Fibroblast of villous mesenchyme (primary cell): ENCODE results near the gene HSCB. TPM values are rescaled to one million over a fixed set of nuclear protein-coding genes. Genes with fewer than 3 reads are reported as not detected.
"Not testable (repeated sequence)": the region's sequence is repeated elsewhere in the genome, so short reads cannot be mapped to it uniquely, and the experiment has no call there.

ENCODE experiments used
- DNase-seq: peaks from one replicate; pipeline ENCODE4 v3.0.0-alpha.2; 2010; ENCODE audit warnings: low read depth
- H3K4me3 ChIP-seq: 2 replicates; pipeline ENCODE4 v1.5.1; 2011; ENCODE audit warnings: low read depth, mild to moderate bottlenecking, low read length
- total RNA-seq: library from RNA; depleted of rRNA; stranded (reverse); fragments of >200 nt; gene quantifications from 2 replicates; pipeline ENCODE4 v1.2.3, GENCODE V29; 2012
- TF ChIP-seq, protein P1 (sequence below): IDR thresholded peaks from 2 replicates; pipeline ENCODE4 v1.5.1; 2012; ENCODE audit warnings: low read depth, mild to moderate bottlenecking, low read length; ENCODE audit not compliant: insufficient read depth

HSCB gene
- total RNA-seq, 1 donor: 11.2 TPM

DNA sequence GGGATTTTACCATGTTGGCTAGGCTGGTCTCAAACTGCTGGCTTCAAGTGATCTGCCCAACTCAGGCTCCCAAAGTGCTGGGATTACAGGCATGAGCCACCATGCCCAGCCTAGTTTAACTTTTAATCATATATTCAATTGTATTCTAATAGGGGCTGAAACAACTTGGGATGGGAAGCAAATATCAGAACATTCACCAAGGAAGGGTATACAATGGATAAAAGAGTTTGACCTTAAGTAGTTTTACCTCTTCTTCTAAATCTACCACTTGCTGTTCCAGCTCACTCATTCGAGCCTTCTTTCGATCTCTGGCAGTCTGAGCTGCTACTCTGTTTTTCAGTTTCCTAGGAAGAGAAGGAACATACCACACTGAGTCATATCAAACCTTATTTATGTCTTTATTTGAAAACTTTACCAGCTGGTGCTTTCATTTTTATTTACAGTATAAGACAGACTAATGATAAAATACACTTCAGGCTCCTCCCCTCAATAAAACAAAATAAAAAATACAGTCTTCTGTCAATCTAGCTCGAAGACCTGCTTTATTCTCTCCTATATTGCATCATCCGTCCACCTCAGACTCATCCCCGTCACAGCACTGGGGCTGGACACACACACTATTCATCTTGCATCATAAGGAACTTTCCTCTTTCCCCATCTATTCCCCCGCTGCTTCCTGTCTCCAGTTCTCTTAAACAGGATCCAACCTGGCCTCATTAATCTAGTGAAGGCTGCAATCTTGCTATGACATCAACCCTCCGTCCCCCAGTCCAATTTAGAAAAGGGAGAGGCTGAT, 57.2 kb downstream of the HSCB start:
- TF ChIP-seq, protein P1, sequence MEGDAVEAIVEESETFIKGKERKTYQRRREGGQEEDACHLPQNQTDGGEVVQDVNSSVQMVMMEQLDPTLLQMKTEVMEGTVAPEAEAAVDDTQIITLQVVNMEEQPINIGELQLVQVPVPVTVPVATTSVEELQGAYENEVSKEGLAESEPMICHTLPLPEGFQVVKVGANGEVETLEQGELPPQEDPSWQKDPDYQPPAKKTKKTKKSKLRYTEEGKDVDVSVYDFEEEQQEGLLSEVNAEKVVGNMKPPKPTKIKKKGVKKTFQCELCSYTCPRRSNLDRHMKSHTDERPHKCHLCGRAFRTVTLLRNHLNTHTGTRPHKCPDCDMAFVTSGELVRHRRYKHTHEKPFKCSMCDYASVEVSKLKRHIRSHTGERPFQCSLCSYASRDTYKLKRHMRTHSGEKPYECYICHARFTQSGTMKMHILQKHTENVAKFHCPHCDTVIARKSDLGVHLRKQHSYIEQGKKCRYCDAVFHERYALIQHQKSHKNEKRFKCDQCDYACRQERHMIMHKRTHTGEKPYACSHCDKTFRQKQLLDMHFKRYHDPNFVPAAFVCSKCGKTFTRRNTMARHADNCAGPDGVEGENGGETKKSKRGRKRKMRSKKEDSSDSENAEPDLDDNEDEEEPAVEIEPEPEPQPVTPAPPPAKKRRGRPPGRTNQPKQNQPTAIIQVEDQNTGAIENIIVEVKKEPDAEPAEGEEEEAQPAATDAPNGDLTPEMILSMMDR: no peak
- DNase-seq: peak; percentile 98
- peak overlapping the region; percentile 97 for H3K4me3 ChIP-seq

GRCh38 chr22:28799606-28800307, 57.9 kb downstream of the HSCB start:
- peak overlapping the region; percentile 97 for H3K4me3 ChIP-seq
- DNase-seq: peak; percentile 69
- TF ChIP-seq, protein P1: no peak

- TF ChIP-seq, protein P1: no peak
- DNase-seq: peak; percentile 95
- H3K4me3 ChIP-seq: peak within 1 kb of the TSS; percentile 97
These were observed 58.6 kb downstream of the HSCB start, which contains the start of gene XBP1 for GRCh38 chr22:28800308-28801041. Gene XBP1, minus strand, starts transcription at chr22:28800569.

DNA sequence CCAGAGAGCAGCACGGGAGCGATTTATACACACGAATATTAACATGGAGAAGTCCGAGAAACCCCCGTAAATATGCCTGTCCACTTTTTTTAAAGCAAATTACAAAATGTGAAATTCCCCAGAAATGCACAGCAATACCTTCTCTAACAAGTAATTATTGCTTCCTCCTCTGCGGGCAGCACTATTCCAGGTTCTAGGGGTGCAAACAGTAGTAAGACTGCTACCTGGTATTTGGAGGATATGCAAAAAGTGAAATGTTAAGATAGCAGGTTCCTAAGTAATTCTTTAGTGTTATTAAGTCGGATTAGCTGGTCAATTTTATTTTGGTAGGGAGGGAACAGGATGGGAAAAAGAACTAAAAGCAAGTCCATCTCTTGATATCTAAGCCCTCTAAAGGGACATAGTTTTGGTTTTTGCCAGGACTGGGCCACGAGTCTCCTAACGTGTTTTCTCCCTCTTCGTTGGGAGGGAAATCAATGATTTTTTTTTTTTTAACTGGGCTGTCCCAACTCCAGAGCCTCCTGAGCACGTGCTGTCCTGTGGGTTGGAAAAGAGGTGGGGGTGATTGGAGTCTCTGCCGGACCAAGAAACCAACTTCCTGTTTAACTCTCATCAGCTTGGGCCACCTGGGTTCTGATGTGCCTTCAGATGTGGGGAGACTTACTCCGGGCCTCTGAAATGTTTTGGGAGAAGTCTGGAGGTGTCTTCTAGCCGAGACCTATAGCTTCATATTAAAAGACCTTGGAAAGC, 60.2 kb downstream of the HSCB start:
- DNase-seq: peak; percentile 51
- TF ChIP-seq, protein P1: no peak
- peak overlapping the region; percentile 97 for H3K4me3 ChIP-seq

GRCh38 chr22:28802595-28803123, 60.8 kb downstream of the HSCB start:
- no peak for DNase-seq
- no peak overlapping the region for H3K4me3 ChIP-seq
- TF ChIP-seq, protein P1: peak; percentile 17

DNA sequence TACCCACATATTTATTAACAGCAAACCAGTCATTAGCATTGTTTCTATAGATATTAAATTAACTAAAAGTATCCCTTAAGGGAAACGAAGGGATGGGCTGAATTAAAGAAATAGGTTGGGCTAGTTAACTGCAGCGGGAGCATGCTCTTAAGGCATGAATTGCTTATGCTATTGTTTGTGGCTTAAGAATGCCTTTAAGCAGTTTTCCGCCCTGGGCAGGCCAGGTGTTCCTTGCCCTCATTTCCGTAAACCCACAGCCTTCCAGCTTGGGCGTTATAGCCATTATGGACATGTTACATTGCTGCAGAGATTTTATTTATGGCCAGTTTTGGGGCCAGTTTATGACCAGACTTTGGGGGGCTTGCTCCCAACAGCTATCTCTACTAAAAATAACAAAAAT, 63.6 kb downstream of the HSCB start:
- DNase-seq: not testable (repeated sequence)

More for the DNA sequence above, 63.6 kb downstream of the HSCB start:
- not testable (repeated sequence) for H3K4me3 ChIP-seq

Other genes with a start within 250 kb of the HSCB start
- 23.3 and 27.4 TPM in 2 replicates for gene TTC28, start 62.2 kb upstream of the HSCB start, total RNA-seq
- gene CHEK2, start 219 bp upstream of the HSCB start, total RNA-seq: 17.4 and 22.0 TPM in 2 replicates
- gene CCDC117, start 30.7 kb downstream of the HSCB start, total RNA-seq: 21.6 and 34.5 TPM in 2 replicates
- gene XBP1, start 58.5 kb downstream of the HSCB start, total RNA-seq: 219 and 247 TPM in 2 replicates
- gene ZNRF3, start 141.5 kb downstream of the HSCB start, total RNA-seq: 1.7 and 3.9 TPM in 2 replicates